Upper lobe of left lung (tissue), 4 donors: ENCODE measurements around the gene RGPD6.
"Not testable (repeated sequence)": the region's sequence is repeated elsewhere in the genome, so short reads cannot be mapped to it uniquely, and the experiment has no call there.

ENCODE experiments used
- CTCF ChIP-seq, 6 experiments: fragments of 450-650 bp in 4 of 6; fragments of 200-600 bp in 2 of 6; sonication (generic) in 2 of 6; IDR thresholded peaks; one replicate each; pipeline ENCODE4 v1.5.1; 2016 to 2019; ENCODE audit warnings: antibody characterized with exemption in 6 of 6
- POLR2A ChIP-seq, 4 donors: fragments of 450-650 bp; IDR thresholded peaks; one replicate each; pipeline ENCODE4 v1.5.1; 2016 to 2017; ENCODE audit warnings: antibody characterized with exemption in 4 of 4, mild to moderate bottlenecking in 2 of 4

DNA sequence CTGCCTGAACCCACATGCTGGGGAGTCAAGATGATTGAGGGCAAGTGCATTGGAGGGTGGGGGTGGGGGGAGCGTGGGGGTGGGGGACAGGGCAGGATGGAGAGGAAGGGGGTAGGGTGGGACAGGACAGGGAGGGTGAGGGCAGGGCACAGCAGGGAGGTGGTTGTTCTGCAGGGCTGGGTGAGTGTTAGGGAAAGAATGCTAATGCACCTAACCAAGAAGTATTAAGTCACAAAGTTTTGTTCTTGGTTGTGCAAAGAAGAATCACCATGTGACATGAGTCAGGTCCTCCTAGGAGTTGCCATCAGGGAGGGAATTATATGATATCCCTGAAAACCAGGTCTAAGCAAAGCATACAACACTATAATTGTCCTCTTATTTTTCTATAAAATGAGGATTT is 36.9 kb upstream of the RGPD6 start:
- TF ChIP-seq CTCF, POLR2A (IDR thresholded peaks at IDR 0.05): not testable (repeated sequence)
